Epithelial cell of esophagus (primary cell): Measurements from ENCODE around the gene PPP1R14C.
"Not testable (repeated sequence)": the region's sequence is repeated elsewhere in the genome, so short reads cannot be mapped to it uniquely, and the experiment has no call there.

Source experiments
- DNase-seq: peaks from one replicate; pipeline ENCODE4 v3.0.0; 2010; ENCODE audit warnings: low read depth
- H3K4me3 ChIP-seq: 2 replicates; pipeline ENCODE4 v1.5.1; 2011; ENCODE audit warnings: mild to moderate bottlenecking, low read length, control low read depth
- CTCF ChIP-seq: IDR thresholded peaks from 2 replicates; pipeline ENCODE4 v1.5.1; 2011; ENCODE audit warnings: low read depth, mild to moderate bottlenecking, low read length, control low read depth, inconsistent platforms; ENCODE audit not compliant: insufficient read depth; ENCODE audit errors: missing control alignments

The PPP1R14C gene

GRCh38 chr6:150182460-150183078 lies 39.7 kb downstream of the PPP1R14C start:
- DNase-seq = no peak
- no peak overlapping the region for H3K4me3 ChIP-seq
- no peak for TF ChIP-seq CTCF

- no peak for TF ChIP-seq CTCF
- DNase-seq = no peak
- no peak overlapping the region for H3K4me3 ChIP-seq
These were observed 40.3 kb downstream of the PPP1R14C start for GRCh38 chr6:150183105-150183504.

- no peak for TF ChIP-seq CTCF
- DNase-seq = no peak
- no peak overlapping the region for H3K4me3 ChIP-seq
These were observed 41.1 kb downstream of the PPP1R14C start for GRCh38 chr6:150183966-150184365.

GRCh38 chr6:150184850-150185731 lies 42.2 kb downstream of the PPP1R14C start:
- no peak for TF ChIP-seq CTCF
- DNase-seq = no peak
- no peak overlapping the region for H3K4me3 ChIP-seq

- no peak for DNase-seq
- H3K4me3 ChIP-seq = no peak overlapping the region
- TF ChIP-seq CTCF = no peak
These were observed 42.9 kb downstream of the PPP1R14C start for GRCh38 chr6:150185732-150186117.

- TF ChIP-seq CTCF = no peak
- no peak overlapping the region for H3K4me3 ChIP-seq
- DNase-seq = no peak
These were observed 43.5 kb downstream of the PPP1R14C start for GRCh38 chr6:150186129-150186898.

GRCh38 chr6:150187433-150187832 lies 44.6 kb downstream of the PPP1R14C start:
- not testable (repeated sequence) for H3K4me3 ChIP-seq, DNase-seq
